K562 (cell line): ENCODE results near the gene P4HB. TPM values are rescaled to one million over a fixed set of nuclear protein-coding genes. Genes with fewer than 3 reads are reported as not detected.

Source experiments
- ATAC-seq: fragments of 200-7000 bp; cut with Tn5 transposase; 3 replicates; pipeline ENCODE4 v1.9.1; 2020; ENCODE audit warnings: moderate library complexity
- BruUV-seq: library from RNA; stranded (reverse); fragments of 400-500 nt; replicated peaks from 2 replicates; lab custom pipeline; 2021; lab: Mats Ljungman, UMichigan
- CTCF ChIA-PET: fragments of 300-600 bp; formaldehyde crosslinking; extraction: SDS; loops from one replicate; lab custom pipeline; 2021; ENCODE audit warnings: low intra/inter-chr PET ratio; lab: Yijun Ruan, JAX
- POLR2A ChIA-PET: fragments of 300-600, 350-650 bp; sonication (Branson Sonifier 250); formaldehyde crosslinking; extraction: SDS; loops from one replicate; lab custom pipeline; 2021; ENCODE audit warnings: antibody characterized with exemption, inconsistent platforms; lab: Yijun Ruan, JAX
- DNase-seq, 4 experiments: peaks; one replicate each; pipeline versions ENCODE4 v3.0.0 to v3.0.0-alpha.2; 2011 to 2018; ENCODE audit warnings: low spot score in 3 of 4, mixed read lengths in 3 of 4; ENCODE audit errors: extremely low read depth in 1 of 4
- FAIRE-seq: peaks from 2 replicates; lab custom pipeline; 2011; peaks lifted over from hg19 to GRCh38; lab: Jason Lieb, UNC
- H2AFZ ChIP-seq: 2 replicates; pipeline ENCODE4 v1.6.0; 2011; ENCODE audit warnings: low read depth, low read length, control low read depth, inconsistent platforms
- H3K27ac ChIP-seq: fragments of 200-600 bp; 3 replicates; pipeline ENCODE4 v1.8.0; 2011; ENCODE audit warnings: low read depth, mild to moderate bottlenecking, control low read depth, inconsistent platforms, low read length, moderate library complexity, mixed read lengths; ENCODE audit errors: extremely low read depth
- H3K27me3 ChIP-seq, 2 experiments: fragments of 300-600 bp in 1 of 2; 2 replicates in 1 of 2; 3 replicates in 1 of 2; pipeline versions ENCODE4 v1.6.0 to v1.8.0; 2011; ENCODE audit warnings: inconsistent platforms in 2 of 2, low read length in 2 of 2, mild to moderate bottlenecking in 1 of 2, mixed read lengths in 1 of 2, moderate library complexity in 1 of 2; ENCODE audit not compliant: control insufficient read depth in 2 of 2, insufficient read depth in 2 of 2
- H3K36me3 ChIP-seq: fragments of 300-600 bp; 3 replicates; pipeline ENCODE4 v1.8.0; 2011; ENCODE audit warnings: mild to moderate bottlenecking, low read length, inconsistent platforms; ENCODE audit not compliant: control insufficient read depth, insufficient read depth
- H3K4me1 ChIP-seq, 2 experiments: fragments of 200-600 bp in 1 of 2; replicated peaks in 1 of 2; 2 replicates in 1 of 2; 3 replicates in 1 of 2; pipeline versions ENCODE4 v1.5.1 to v1.8.0; 2011; ENCODE audit warnings: inconsistent platforms in 2 of 2, low read length in 2 of 2, mild to moderate bottlenecking in 1 of 2, mixed read lengths in 1 of 2, moderate library complexity in 1 of 2; ENCODE audit not compliant: control insufficient read depth in 2 of 2, insufficient read depth in 2 of 2
- H3K4me2 ChIP-seq: 2 replicates; pipeline ENCODE4 v1.6.1; 2011; ENCODE audit warnings: low read length, control low read depth, inconsistent platforms, mixed read lengths; ENCODE audit not compliant: insufficient read depth
- H3K4me3 ChIP-seq: fragments of 200-600 bp; sonication (generic), shearing (Covaris generic); 2 replicates; pipeline ENCODE4 v1.5.1; 2016; ENCODE audit warnings: control low read depth, inconsistent platforms
- H3K79me2 ChIP-seq: fragments of 200-600 bp; 3 replicates; pipeline ENCODE4 v1.8.0; 2011; ENCODE audit warnings: low read length, inconsistent platforms; ENCODE audit not compliant: control insufficient read depth, insufficient read depth
- H3K9ac ChIP-seq, 2 experiments: 2 replicates each; pipeline versions ENCODE4 v1.6.0 to v1.6.1; 2011; ENCODE audit warnings: low read depth in 2 of 2, low read length in 2 of 2, control low read depth in 1 of 2, inconsistent platforms in 1 of 2, mild to moderate bottlenecking in 1 of 2, mixed read lengths in 1 of 2; ENCODE audit not compliant: insufficient read depth in 1 of 2
- H3K9me1 ChIP-seq: one replicate; pipeline ENCODE4 v1.6.0; 2011; ENCODE audit warnings: inconsistent platforms, mild to moderate bottlenecking, low read length, moderate library complexity; ENCODE audit not compliant: control insufficient read depth, insufficient read depth
- H3K9me3 ChIP-seq: replicated peaks from 2 replicates; pipeline ENCODE4 v1.5.1; 2011; ENCODE audit warnings: low read depth, low read length, inconsistent platforms; ENCODE audit not compliant: control insufficient read depth, insufficient read depth
- H4K20me1 ChIP-seq: replicated peaks from 2 replicates; pipeline ENCODE4 v1.6.1; 2011; ENCODE audit warnings: low read length, inconsistent platforms, mixed read lengths; ENCODE audit not compliant: control insufficient read depth, insufficient read depth
- ARID1B ChIP-seq: fragments of 450-650 bp; IDR thresholded peaks from 2 replicates; pipeline ENCODE4 v1.6.1; 2016; ENCODE audit warnings: antibody characterized with exemption, mild to moderate bottlenecking, inconsistent platforms
- ATF3 ChIP-seq, 2 experiments: fragments of 450-650 bp in 1 of 2; sonication (generic) in 1 of 2; formaldehyde crosslinking in 1 of 2; IDR thresholded peaks in 1 of 2; conservative IDR thresholded peaks in 1 of 2; 2 replicates each; pipeline versions ENCODE4 v1.6.1 to v1.8.1; 2016 to 2023; ENCODE audit warnings: mild to moderate bottlenecking in 2 of 2, moderate library complexity in 2 of 2, inconsistent platforms in 1 of 2, missing genetic modification reagents in 1 of 2
- CBFA2T3 ChIP-seq: fragments of 450-650 bp; IDR thresholded peaks from 2 replicates; pipeline ENCODE4 v1.6.1; 2017
- DIDO1 ChIP-seq: fragments of 450-650 bp; IDR thresholded peaks from 2 replicates; pipeline ENCODE4 v1.6.1; 2016; ENCODE audit warnings: low read depth, missing biosample characterization, missing genetic modification characterization
- EP400 ChIP-seq: fragments of 450-650 bp; IDR thresholded peaks from 2 replicates; pipeline ENCODE4 v1.6.1; 2017; ENCODE audit warnings: antibody characterized with exemption, mild to moderate bottlenecking, moderate library complexity
- JUND ChIP-seq, 2 experiments: IDR thresholded peaks; 2 replicates in 1 of 2; 3 replicates in 1 of 2; pipeline ENCODE4 v1.6.1; 2011; ENCODE audit warnings: borderline replicate concordance in 2 of 2, low read depth in 2 of 2, low read length in 2 of 2, improper control_type of control experiment in 1 of 2, missing biosample characterization in 1 of 2, missing genetic modification characterization in 1 of 2, missing genetic modification reagents in 1 of 2
- MAX ChIP-seq: sonication (generic); formaldehyde crosslinking; IDR thresholded peaks from 2 replicates; pipeline ENCODE4 v1.9.0; 2022; ENCODE audit warnings: mild to moderate bottlenecking, missing genetic modification reagents
- MEIS2 ChIP-seq: fragments of 450-650 bp; IDR thresholded peaks from 2 replicates; pipeline ENCODE4 v1.6.1; 2014; ENCODE audit warnings: mild to moderate bottlenecking; ENCODE audit not compliant: partially characterized antibody
- NFE2 ChIP-seq: IDR thresholded peaks from 2 replicates; pipeline ENCODE4 v1.6.1; 2014; ENCODE audit warnings: antibody characterized with exemption, low read depth
- PCBP1 ChIP-seq: fragments of 200-400 bp; formaldehyde crosslinking; IDR thresholded peaks from 2 replicates; pipeline ENCODE4 v1.6.1; 2018; ENCODE audit warnings: mild to moderate bottlenecking, low read depth, low read length; ENCODE audit not compliant: poor library complexity, severe bottlenecking
- POLR2G ChIP-seq: fragments of 200-400 bp; formaldehyde crosslinking; IDR thresholded peaks from 2 replicates; pipeline ENCODE4 v1.6.1; 2017; ENCODE audit warnings: low read depth, mild to moderate bottlenecking, antibody characterized with exemption, low read length, moderate library complexity
- RBBP5 ChIP-seq: fragments of 200-600 bp; sonication (generic); IDR thresholded peaks from 2 replicates; pipeline ENCODE4 v1.6.1; 2012; ENCODE audit warnings: borderline replicate concordance, mild to moderate bottlenecking, low read length, control low read depth, inconsistent platforms; ENCODE audit not compliant: insufficient read depth, poor library complexity, severe bottlenecking
- RBFOX2 ChIP-seq: fragments of 200-400 bp; formaldehyde crosslinking; IDR thresholded peaks from 2 replicates; pipeline ENCODE4 v1.6.1; 2017; ENCODE audit warnings: low read depth, mild to moderate bottlenecking, low read length, moderate library complexity
- SMARCE1 ChIP-seq: fragments of 450-650 bp; IDR thresholded peaks from 2 replicates; pipeline ENCODE4 v1.7.1; 2016; ENCODE audit warnings: mild to moderate bottlenecking
- ZBTB7A ChIP-seq: IDR thresholded peaks from 2 replicates; pipeline ENCODE4 v1.6.1; 2011; ENCODE audit warnings: low read depth, mild to moderate bottlenecking, low read length, moderate library complexity, borderline replicate concordance; ENCODE audit not compliant: control insufficient read depth
- ZNF316 ChIP-seq: fragments of 450-650 bp; IDR thresholded peaks from 2 replicates; pipeline ENCODE4 v1.6.1; 2016
- ZNF780A ChIP-seq: fragments of 250-450 bp; sonication (Bioruptor Pico); IDR thresholded peaks from 2 replicates; pipeline ENCODE4 v1.5.0; 2021; ENCODE audit warnings: mild to moderate bottlenecking
- WGBS: fragments of 100-300 bp; shearing (Covaris generic); methylation state at CpG from one replicate; pipeline ENCODE4 v1.1.6; 2016; ENCODE audit warnings: low coverage, mixed read lengths; ENCODE audit not compliant: insufficient coverage; ENCODE audit errors: missing lambda C conversion rate; 5-methylcytosine and 5-hydroxymethylcytosine counted together
- in situ Hi-C: fragments of 300-500 bp; cut with MboI; formaldehyde crosslinking; loops from 4 replicates; pipeline ENCODE4 v1.15.0; 2018; ENCODE audit warnings: inconsistent platforms, mixed read lengths
- intact Hi-C: fragments of 100-400 bp; cut with micrococcal nuclease; formaldehyde crosslinking; loops from 2 replicates; pipeline ENCODE4 v1.14.2; 2022
- polyA plus RNA-seq, 8 experiments: library from polyadenylated mRNA; depleted of rRNA in 4 of 8; stranded (reverse) in 5 of 8; unstranded in 3 of 8; fragments of >200 nt; fragmentation: Nextera tagmentation in 2 of 8; fragmentation: Illumina TruSeq in 1 of 8; extraction: Ambion mirVana in 2 of 8; extraction: Trizol in 1 of 8; gene quantifications; 2 replicates each; pipeline versions ENCODE4 v1.2.1 to v1.2.3, GENCODE V29; 2011 to 2014; ENCODE audit warnings: inconsistent platforms in 1 of 8, missing spikeins in 1 of 8
- total RNA-seq, 7 experiments: library from RNA; depleted of rRNA in 6 of 7; stranded (reverse); fragments of >200 nt in 6 of 7; fragmentation: Illumina TruSeq in 2 of 7; extraction: Trizol in 2 of 7; gene quantifications; 2 replicates each; pipeline versions ENCODE4 v1.2.1 to v1.2.3, GENCODE V29; 2011 to 2021; ENCODE audit warnings: low replicate concordance in 1 of 7
- TF ChIP-seq, protein P1 (sequence below): fragments of 450-650 bp; IDR thresholded peaks from one replicate; pipeline ENCODE4 v1.6.1; 2018; ENCODE audit warnings: mild to moderate bottlenecking, moderate library complexity; ENCODE audit not compliant: partially characterized antibody

Gene P4HB
- total and polyA plus RNA-seq, 9 of the 15 experiments (the other 6 are each of a cell fraction or from before 2014, with no cell fraction given), result 4.4 to 645 (median 325) TPM

DNA sequence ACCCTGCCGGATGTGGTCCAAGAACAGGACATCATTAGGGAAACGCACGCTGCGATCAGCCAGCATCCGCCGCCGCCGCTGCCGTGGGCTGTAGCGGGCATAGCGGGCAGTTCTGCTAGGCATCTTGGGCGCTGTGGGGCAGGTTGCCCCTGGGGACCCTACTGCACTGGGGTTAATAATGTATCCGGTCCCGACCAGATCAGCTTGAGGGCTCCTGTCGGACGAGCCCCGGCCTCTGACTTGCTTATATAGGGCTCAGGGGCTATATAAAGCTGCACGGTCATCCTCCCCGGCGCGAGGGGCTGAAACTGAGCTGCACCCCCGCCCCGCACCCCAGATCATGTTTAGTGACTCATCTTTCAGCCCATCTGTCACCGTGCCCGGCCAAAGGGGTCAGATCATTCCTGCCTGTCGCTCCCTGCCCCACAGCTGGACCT, 25.5 kb downstream of the P4HB start, which contains the start of gene PPP1R27:
Gene PPP1R27, minus strand, starts transcription at position 220 of the 437 bp plus-strand sequence. Its CDS starts 97 bp downstream, at position 123.
- Histone ChIP-seq H3K79me2 (peaks cover 28% of the 10 kb centered on the region; the same call in 2 of the 3 replicates), H3K4me3 (peak within 1 kb of the TSS; percentile 64), H3K4me1 (peaks cover 30 to 59% of the 10 kb centered on the region in 2 experiments), H3K27me3 (no peaks in the 10 kb centered on the region), H2AFZ (peak within 1 kb of the TSS; percentile 68; the same call in 1 of the 2 replicates), H3K9me3 (no peaks in the 10 kb centered on the region), H4K20me1 (no peaks in the 10 kb centered on the region), H3K36me3 (no peaks in the 10 kb centered on the region), H3K4me2 (peak within 1 kb of the TSS; percentile 85), H3K9me1 (no peaks in the 10 kb centered on the region), H3K27ac (peak within 1 kb of the TSS; percentile 98), H3K9ac (peak within 1 kb of the TSS; percentile 85 to 96)
- ChIA-PET CTCF (no interaction called here), POLR2A (interaction anchor here (0.6 to 2.2 kb wide), 5 partner anchors 9 to 816 kb away, joined by 3 to 11 read pairs (median 4); no protein-coding TSS in a partner anchor)
- FAIRE-seq (no peak), ATAC-seq (no peak), DNase-seq (peak; percentile 55 to 66 (median 61))
- 63% methylated on average over 25 of the region's 26 CpGs for WGBS
- intact Hi-C loops, result no loop called here
- in situ Hi-C loops, result no loop called here
- BruUV-seq, result no TSS peak
- peak; percentile 28 for TF ChIP-seq RBBP5
- TF ChIP-seq DIDO1 (tag), result no peak
- 0 out of 2 replicates have a peak, but pooled peaks have one; percentile 18 for TF ChIP-seq ARID1B
- TF ChIP-seq SMARCE1, result 0 out of 2 replicates have a peak, but pooled peaks have one; percentile 22
- TF ChIP-seq ZNF780A (CRISPR knock-in tag), result no peak
- TF ChIP-seq PCBP1, result peak; percentile 25
- TF ChIP-seq NFE2, result peak; percentile 67; the same call in 1 of the 2 replicates
- peak; percentile 52 for TF ChIP-seq RBFOX2
- peak; percentile 48; the same call in 1 of the 2 replicates for TF ChIP-seq POLR2G
- TF ChIP-seq MAX, result 0 out of 2 replicates have a peak, but pooled peaks have one; percentile 1
- TF ChIP-seq, protein P1, sequence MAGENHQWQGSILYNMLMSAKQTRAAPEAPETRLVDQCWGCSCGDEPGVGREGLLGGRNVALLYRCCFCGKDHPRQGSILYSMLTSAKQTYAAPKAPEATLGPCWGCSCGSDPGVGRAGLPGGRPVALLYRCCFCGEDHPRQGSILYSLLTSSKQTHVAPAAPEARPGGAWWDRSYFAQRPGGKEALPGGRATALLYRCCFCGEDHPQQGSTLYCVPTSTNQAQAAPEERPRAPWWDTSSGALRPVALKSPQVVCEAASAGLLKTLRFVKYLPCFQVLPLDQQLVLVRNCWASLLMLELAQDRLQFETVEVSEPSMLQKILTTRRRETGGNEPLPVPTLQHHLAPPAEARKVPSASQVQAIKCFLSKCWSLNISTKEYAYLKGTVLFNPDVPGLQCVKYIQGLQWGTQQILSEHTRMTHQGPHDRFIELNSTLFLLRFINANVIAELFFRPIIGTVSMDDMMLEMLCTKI, result no peak
- no peak for TF ChIP-seq EP400
- TF ChIP-seq ATF3 (IDR thresholded peaks at IDR 0.05), result peak; percentile 53
- TF ChIP-seq ATF3 (CRISPR knock-in tag; conservative IDR thresholded peaks at IDR 0.05), result no peak
- TF ChIP-seq MEIS2, result peak; percentile 52
- peak; percentile 54; the same call in 1 of the 2 replicates for TF ChIP-seq JUND (IDR thresholded peaks at IDR 0.05; ENCODE audit: borderline replicate concordance, low read depth, low read length)
- TF ChIP-seq JUND (tag; IDR thresholded peaks at IDR 0.05; ENCODE audit: borderline replicate concordance, low read depth, low read length), result no peak; the same call in 2 of the 3 replicates
- peak; percentile 75; the same call in 1 of the 2 replicates for TF ChIP-seq ZBTB7A
- 0 out of 2 replicates have a peak, but pooled peaks have one; percentile 30 for TF ChIP-seq ZNF316
- TF ChIP-seq CBFA2T3, result peak; percentile 34; the same call in 1 of the 2 replicates
